IPS-11a (cell line): Measurements from ENCODE around the gene GSTCD.
"Not testable (repeated sequence)": the region's sequence is repeated elsewhere in the genome, so short reads cannot be mapped to it uniquely, and the experiment has no call there.

ENCODE experiments used
- H3K4me3 ChIP-seq: one replicate; pipeline ENCODE4 v1.5.1; 2013; ENCODE audit warnings: low read depth, low read length, control low read depth

Gene GSTCD

GRCh38 chr4:105714071-105714521, 5.5 kb downstream of the GSTCD start:
- H3K4me3 ChIP-seq: no peak overlapping the region

DNA sequence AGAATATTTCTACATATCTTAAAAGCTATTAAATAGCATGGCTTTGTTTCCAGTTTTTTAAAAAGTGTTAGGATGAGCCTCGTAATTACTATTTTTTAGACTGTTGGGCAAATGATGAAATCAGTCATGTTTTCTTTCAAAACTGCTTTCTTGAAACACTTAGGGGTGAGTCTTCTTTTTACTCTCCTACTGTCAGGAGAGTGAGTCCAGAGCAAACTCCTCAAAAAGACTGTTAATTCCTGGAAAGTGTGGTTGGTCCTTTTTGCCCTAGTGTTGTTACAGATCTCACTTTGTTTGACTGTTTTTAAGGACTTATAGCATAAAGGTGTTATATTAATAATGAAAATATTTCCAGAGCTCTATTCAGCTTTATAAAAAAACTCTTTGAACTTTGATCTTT, 6.3 kb downstream of the GSTCD start:
- no peak overlapping the region for H3K4me3 ChIP-seq

DNA sequence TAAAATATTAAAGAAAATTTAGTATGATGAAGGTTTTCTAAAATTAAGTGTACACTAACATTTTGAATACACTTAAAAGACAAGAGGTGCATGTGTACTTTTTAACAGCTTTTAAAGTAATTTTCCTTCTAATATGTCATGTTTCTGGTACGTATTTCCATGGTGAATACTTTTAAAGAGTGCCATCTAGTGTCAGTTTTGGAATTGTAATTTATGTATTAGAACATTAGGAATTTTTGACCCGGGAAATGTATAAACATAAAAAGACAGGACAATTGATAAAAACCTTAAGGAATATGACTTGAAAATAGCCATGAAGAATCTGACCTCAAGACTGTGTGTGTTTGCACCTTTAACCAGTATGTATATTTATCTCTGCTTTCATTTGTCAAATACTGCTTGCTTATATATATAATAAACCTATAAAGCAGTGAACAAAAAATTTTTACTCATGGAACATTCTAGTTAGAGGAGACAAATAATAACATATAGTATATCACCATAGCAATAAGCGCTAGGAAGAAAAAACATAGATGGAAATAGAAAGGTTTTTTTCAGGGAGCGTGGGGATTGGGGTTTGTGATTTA, 7.2 kb downstream of the GSTCD start:
- H3K4me3 ChIP-seq: no peak overlapping the region

DNA sequence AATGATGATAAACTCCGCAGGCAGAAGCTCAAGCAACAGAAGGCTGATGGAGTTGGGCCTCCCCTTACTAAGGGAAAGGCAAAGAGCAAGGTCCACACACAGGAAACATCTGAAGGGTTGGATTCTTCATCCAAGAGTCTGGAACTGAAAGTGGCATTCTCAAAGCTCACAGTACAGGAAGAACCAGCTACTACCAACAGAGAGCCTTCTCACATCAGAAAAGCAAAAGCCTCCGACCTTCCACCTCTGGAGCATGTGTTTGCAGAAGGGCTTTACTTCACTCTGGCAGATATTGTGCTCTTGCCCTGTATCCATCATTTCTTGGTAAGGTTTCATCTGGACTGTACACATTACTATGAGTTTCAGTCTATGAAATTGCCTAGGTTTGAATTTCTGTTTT, 10.6 kb downstream of the GSTCD start:
- H3K4me3 ChIP-seq: no peak overlapping the region

GRCh38 chr4:105725623-105726022, 17.0 kb downstream of the GSTCD start:
- no peak overlapping the region for H3K4me3 ChIP-seq

DNA sequence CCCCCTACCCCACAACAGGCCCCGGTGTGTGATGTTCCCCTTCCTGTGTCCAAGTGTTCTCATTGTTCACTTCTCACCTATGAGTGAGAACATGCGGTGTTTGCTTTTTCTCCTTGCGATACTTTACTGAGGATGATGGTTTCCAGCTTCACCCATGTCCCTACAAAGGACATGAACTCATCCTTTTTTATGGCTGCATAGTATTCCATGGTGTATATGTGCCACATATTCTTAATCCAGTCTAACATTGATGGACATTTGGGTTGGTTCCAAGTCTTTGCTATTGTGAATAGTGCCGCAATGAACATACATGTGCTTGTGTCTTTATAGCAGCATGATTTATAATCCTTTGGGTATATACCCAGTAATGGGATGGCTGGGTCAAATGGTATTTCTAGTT, 21.3 kb downstream of the GSTCD start:
- not testable (repeated sequence) for H3K4me3 ChIP-seq

- H3K4me3 ChIP-seq: not testable (repeated sequence)
Measured at GRCh38 chr4:105735217-105735616, 26.6 kb downstream of the GSTCD start.

DNA sequence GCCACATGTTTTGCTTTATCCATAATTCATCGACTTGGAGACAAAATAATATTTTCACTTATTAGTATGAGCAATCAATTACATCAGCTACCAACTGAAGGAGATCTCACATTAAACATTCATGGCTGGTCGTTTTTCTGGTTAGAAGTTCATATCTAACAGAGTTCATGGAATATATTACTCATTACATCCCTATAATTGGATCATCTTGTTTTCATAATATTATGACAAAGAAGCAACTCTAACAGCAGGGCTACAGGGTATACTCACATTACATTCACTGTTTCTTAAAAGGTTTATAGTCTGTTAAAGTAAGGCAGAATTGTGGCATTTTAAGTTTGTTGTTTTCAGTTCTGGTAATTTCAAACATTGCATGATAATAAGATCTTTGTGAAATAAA, 33.0 kb downstream of the GSTCD start:
- no peak overlapping the region for H3K4me3 ChIP-seq

GRCh38 chr4:105748222-105748621, 39.6 kb downstream of the GSTCD start:
- no peak overlapping the region for H3K4me3 ChIP-seq

DNA sequence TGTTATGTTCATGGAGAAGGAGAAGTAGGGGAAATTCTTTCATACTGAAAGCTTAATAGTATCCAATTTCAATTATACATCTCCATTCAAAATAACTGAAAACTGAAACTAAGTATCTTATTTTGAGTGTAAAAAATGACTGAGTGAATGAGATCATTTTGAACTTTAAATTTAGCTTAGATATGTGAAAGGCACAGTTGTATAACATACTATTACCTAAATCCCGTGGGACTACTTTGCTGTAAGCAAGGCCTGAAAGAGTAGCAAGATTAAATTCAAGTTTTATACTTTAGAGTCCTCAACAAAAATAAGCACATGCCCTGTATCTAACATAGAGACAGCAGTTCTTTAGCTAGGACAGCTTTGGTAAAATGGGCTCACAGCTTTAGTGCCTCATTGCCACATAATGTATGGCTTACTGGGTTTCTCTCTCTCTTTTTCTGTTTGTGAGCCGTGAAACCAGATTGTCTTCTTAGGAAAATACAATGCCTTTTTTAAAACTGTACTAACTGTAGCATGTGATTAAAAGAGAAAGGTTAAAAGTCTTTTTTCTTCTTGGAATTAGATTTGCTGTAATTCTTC, 43.2 kb downstream of the GSTCD start:
- H3K4me3 ChIP-seq: no peak overlapping the region

- no peak overlapping the region for H3K4me3 ChIP-seq
Measured at GRCh38 chr4:105753361-105753760, 44.8 kb downstream of the GSTCD start.

- H3K4me3 ChIP-seq: no peak overlapping the region
Measured at GRCh38 chr4:105755375-105755774, 46.8 kb downstream of the GSTCD start.

DNA sequence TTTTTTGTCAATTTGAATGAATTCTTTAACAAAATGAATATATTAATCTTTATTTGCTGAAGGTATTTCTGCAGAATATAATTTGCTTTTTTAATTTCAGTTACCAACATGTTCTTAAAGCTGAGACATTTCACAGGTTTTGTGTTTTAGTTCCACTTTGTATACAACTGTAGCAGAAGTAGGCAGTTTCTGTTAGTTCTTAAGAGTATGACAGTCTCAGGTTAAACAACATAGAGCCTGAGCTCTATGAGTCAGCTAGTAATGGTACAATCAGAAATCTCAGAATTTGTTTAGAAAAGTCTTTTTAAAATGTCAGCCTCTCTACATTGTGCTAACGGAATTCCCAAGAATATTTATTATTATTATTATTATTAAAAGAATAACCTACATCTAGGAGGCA, 50.4 kb downstream of the GSTCD start:
- H3K4me3 ChIP-seq: no peak overlapping the region

GRCh38 chr4:105765690-105766407, 57.3 kb downstream of the GSTCD start:
- H3K4me3 ChIP-seq: no peak overlapping the region

DNA sequence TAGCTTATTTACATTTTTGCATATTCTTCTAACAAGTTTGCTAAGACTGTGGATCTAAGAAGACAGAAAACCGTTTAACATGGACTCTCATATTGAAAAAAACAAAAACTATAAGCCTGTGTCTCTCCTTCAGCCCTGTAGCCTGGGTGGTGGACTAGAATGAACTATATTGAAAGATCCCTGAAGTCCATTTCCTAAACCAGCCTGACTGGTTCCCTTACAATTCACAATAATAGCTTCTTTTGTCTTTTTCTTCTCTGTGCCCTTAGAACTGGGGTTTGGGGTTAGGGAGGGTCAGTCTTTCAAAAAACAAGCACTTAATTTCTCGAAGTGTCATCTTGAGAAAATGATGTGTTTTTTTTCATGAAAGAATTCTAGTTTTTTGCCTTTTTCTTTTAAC, 59.0 kb downstream of the GSTCD start:
- no peak overlapping the region for H3K4me3 ChIP-seq

DNA sequence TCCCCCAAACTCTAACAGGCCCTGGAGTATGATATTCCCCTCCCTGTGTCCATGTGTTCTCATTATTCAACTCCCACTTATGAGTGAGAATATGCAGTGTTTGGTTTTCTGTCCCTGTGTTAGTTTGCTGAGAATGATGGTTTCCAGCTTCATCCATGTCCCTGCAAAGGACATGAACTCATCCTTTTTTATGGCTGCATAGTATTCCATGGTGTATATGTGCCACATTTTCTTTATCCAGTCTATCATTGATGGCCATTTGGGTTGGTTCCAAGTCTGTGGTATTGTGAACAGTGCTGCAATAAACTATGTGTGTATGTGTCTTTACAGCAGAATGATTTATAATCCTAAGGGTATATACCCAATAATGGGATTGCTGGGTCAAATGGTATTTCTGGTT, 61.9 kb downstream of the GSTCD start:
- not testable (repeated sequence) for H3K4me3 ChIP-seq

DNA sequence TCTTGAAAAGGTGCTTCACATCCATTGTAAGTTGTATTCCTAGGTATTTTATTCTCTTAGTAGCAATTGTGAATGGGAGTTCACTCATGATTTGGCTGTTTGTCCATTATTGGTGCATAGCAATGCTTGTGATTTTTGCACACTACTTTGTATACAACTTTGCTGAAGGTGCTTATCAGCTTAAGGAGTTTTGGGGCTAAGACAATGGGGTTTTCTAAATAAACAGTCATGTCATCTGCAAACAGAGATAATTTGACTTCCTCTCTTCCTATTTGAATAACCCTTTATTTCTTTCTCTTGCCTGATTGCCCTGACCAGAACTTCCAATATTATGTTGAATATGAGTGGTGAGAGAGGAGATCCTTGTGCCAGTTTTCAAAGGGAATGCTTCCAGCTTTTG, 63.5 kb downstream of the GSTCD start:
- H3K4me3 ChIP-seq: not testable (repeated sequence)

DNA sequence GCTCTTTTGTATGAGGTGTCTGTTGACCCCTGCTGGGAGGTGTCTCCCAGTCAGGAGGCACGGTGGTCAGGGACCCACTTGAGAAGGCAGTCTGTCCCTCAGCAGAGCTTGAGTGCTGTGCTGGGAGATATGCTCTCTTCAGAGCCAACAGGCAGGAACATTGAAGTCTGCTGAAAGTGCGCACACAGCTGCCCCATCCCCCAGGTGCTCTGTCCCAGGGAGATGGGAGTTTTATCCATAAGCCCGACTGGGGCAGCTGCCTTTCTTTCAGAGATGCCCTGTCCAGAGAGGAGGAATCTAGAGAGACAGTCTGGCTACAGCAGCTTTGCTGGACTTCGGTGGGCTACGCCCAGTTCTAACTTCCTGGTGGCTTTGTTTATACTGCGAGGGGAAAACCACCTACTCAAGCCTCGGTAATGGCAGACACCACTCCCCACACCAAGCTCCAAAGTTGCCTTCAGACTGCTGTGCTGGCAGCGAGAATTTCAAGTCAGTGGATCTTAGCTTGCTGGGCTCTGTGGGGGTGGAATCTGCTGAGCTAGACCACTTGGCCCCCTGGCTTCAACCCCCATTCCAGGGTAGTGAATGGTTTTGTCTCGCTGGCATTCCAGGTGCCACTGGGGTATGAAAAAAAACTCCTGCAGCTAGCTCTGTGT, 67.3 kb downstream of the GSTCD start:
- H3K4me3 ChIP-seq: not testable (repeated sequence)

DNA sequence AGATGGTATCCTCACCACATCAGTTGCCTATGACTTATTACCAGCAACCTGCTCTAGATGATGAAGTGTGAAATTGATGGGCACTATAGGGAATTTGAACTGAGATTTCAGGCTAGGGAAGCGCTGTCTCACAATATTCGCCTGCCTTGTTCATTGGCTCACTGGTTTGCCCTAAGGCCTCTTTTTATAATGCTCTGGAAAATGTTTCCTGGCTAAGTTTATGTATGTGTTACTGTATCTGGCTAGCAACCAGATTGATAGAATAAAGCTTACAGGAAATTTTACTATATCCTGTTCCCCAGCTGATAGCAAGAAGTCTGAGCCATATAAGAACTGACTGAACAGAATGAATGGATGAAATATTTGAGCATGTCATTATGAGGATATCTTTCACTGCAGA, 71.6 kb downstream of the GSTCD start:
- H3K4me3 ChIP-seq: no peak overlapping the region

DNA sequence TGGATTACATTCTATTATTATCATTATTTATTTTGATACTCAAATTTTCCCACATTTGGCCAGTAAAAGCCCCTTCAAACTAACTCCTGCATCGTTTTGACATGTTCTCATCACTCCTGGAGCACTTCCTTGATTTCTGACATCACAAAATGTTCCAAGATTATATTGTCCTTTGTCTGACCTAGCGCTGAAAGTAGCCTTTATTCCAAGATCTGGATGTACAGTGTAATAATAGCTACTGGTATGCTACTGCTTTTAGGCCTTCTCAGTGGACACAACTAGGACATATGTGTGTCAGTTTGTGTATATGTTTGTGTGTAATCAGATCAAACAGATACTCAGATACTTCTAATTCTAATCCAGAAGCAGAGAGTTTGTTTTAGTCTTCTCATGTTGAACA, 76.2 kb downstream of the GSTCD start:
- no peak overlapping the region for H3K4me3 ChIP-seq

- no peak overlapping the region for H3K4me3 ChIP-seq
Measured at GRCh38 chr4:105785792-105786191, 77.2 kb downstream of the GSTCD start.

DNA sequence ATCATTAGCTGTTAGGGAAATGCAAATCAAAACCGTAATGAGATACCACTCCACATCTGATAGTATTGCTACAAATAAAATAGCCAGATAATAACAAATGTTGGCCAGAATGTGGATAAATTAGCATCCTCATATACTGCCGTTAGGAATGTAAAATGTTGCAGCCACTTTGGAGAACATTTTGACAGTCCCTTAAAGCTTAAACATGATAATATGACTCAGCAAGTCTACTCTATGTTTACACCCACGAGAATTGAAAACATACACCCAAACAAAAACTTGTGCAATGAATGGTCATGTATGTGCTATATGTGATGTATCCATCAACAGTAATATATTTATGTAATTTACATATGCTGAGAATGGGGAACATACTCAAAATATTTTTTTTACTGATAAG, 78.2 kb downstream of the GSTCD start:
- H3K4me3 ChIP-seq: no peak overlapping the region
